Glutamatergic neuron (in vitro differentiated cells): ENCODE data around the gene GALNS. TPM values are rescaled to one million over a fixed set of nuclear protein-coding genes. Genes with fewer than 3 reads are reported as not detected.

ENCODE experiments used
- DNase-seq: peaks from one replicate; pipeline ENCODE4 v3.0.0; 2022
- H3K27ac Mint-ChIP-seq: one replicate; pipeline ENCODE4 v1.8.0; 2020; ENCODE audit warnings: mild to moderate bottlenecking, mixed read lengths, inconsistent platforms; ENCODE audit not compliant: unreplicated experiment
- H3K27me3 Mint-ChIP-seq: one replicate; pipeline ENCODE4 v1.8.0; 2020; ENCODE audit warnings: mild to moderate bottlenecking, moderate library complexity, mixed read lengths, inconsistent platforms; ENCODE audit not compliant: unreplicated experiment
- H3K36me3 Mint-ChIP-seq: one replicate; pipeline ENCODE4 v1.8.0; 2020; ENCODE audit warnings: mild to moderate bottlenecking, mixed read lengths, inconsistent platforms; ENCODE audit not compliant: unreplicated experiment
- H3K4me1 Mint-ChIP-seq: one replicate; pipeline ENCODE4 v1.8.0; 2020; ENCODE audit warnings: mild to moderate bottlenecking, low read depth, mixed read lengths, inconsistent platforms; ENCODE audit not compliant: unreplicated experiment
- H3K4me3 Mint-ChIP-seq: one replicate; pipeline ENCODE4 v1.8.0; 2020; ENCODE audit warnings: mild to moderate bottlenecking, mixed read lengths, inconsistent platforms; ENCODE audit not compliant: unreplicated experiment
- H3K9me3 Mint-ChIP-seq: one replicate; pipeline ENCODE4 v1.8.0; 2020; ENCODE audit warnings: mild to moderate bottlenecking, moderate library complexity, mixed read lengths, inconsistent platforms; ENCODE audit not compliant: unreplicated experiment
- total RNA-seq: library from RNA; stranded (reverse); fragmentation: NEBNext Ultra II Directional; extraction: Animal tissue kit (Norgen Biotek cat#: 25700); gene quantifications from one replicate; pipeline ENCODE4 v1.2.1, GENCODE V29; 2021; ENCODE audit not compliant: unreplicated experiment
- TF ChIP-seq, protein P1 (sequence below): fragments of 200-600 bp; sonication (generic); IDR thresholded peaks from one replicate; pipeline ENCODE4 v1.5.0; 2021; ENCODE audit not compliant: partially characterized antibody, unreplicated experiment

GALNS gene
- total RNA-seq, 1 donor from 2014 or later, result 31.7 TPM

- Mint-ChIP-seq H3K4me1 (no peaks in the 10 kb centered on the region), H3K27ac (no peak overlapping the region), H3K4me3 (no peak overlapping the region), H3K27me3 (peaks cover 2% of the 10 kb centered on the region), H3K9me3 (peaks cover 1% of the 10 kb centered on the region), H3K36me3 (no peaks in the 10 kb centered on the region)
- no peak for DNase-seq
- TF ChIP-seq, protein P1, sequence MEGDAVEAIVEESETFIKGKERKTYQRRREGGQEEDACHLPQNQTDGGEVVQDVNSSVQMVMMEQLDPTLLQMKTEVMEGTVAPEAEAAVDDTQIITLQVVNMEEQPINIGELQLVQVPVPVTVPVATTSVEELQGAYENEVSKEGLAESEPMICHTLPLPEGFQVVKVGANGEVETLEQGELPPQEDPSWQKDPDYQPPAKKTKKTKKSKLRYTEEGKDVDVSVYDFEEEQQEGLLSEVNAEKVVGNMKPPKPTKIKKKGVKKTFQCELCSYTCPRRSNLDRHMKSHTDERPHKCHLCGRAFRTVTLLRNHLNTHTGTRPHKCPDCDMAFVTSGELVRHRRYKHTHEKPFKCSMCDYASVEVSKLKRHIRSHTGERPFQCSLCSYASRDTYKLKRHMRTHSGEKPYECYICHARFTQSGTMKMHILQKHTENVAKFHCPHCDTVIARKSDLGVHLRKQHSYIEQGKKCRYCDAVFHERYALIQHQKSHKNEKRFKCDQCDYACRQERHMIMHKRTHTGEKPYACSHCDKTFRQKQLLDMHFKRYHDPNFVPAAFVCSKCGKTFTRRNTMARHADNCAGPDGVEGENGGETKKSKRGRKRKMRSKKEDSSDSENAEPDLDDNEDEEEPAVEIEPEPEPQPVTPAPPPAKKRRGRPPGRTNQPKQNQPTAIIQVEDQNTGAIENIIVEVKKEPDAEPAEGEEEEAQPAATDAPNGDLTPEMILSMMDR, result no peak
These were observed 21.4 kb downstream of the GALNS start for GRCh38 chr16:88835383-88835782.

- H3K9me3 Mint-ChIP-seq, result peaks cover 1% of the 10 kb centered on the region
These were observed 22.1 kb downstream of the GALNS start for GRCh38 chr16:88834670-88835069.

DNA sequence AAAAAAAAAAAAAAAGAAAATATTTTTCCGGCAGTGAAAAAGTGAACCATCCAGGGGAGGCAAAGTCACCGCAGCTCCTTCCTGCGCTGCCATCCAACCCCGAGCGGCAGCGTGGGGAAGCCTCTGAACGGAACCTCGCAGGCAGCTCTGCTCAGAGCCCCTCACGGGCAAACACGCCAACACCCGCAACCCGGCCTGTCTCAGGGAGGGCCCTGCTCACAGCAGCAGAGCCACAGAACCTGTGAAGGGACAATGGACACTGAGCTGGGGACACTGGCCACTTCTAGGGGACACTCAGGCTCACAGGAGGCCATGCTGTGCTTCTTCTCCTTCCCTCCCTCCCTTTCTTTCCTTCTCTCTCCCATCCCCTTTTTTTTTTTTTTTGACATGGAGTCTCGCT lies 23.7 kb downstream of the GALNS start:
- Mint-ChIP-seq H3K9me3 (peaks cover 1% of the 10 kb centered on the region), H3K27ac (no peak overlapping the region), H3K4me1 (no peaks in the 10 kb centered on the region), H3K27me3 (peaks cover 2% of the 10 kb centered on the region), H3K36me3 (no peaks in the 10 kb centered on the region), H3K4me3 (no peak overlapping the region)
- DNase-seq, result no peak
- TF ChIP-seq, protein P1, result no peak

More at GRCh38 chr16:88834670-88835069, 22.1 kb downstream of the GALNS start:
- H3K27me3 Mint-ChIP-seq, result peaks cover 2% of the 10 kb centered on the region
- TF ChIP-seq, protein P1, result no peak
- H3K4me1 Mint-ChIP-seq, result no peaks in the 10 kb centered on the region
- no peaks in the 10 kb centered on the region for H3K36me3 Mint-ChIP-seq
- no peak for DNase-seq
- H3K27ac Mint-ChIP-seq, result no peak overlapping the region
- no peak overlapping the region for H3K4me3 Mint-ChIP-seq

DNA sequence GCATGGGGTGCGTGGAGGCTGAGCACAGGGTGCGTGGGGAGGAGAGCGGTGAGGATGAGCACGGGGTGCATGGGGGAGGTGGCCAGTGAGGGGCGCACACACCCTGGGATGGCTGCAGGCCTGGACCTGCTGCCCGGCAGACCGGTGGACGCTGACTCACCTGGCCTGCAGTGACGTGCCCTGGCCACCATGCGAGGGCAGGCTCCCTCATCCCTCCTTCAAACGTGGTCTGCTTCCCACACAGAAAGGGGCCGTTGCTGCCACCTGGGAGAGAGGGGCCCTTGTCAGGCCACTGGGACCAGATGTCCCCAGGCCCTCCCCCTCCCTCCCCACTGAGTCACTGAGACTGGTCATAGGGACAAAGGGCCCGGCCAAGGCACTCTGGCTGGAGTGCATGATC lies 24.9 kb downstream of the GALNS start:
- no peak for DNase-seq
- no peaks in the 10 kb centered on the region for H3K4me1 Mint-ChIP-seq
- TF ChIP-seq, protein P1, result no peak
- H3K27ac Mint-ChIP-seq, result no peak overlapping the region
- H3K27me3 Mint-ChIP-seq, result peaks cover 2% of the 10 kb centered on the region
- H3K36me3 Mint-ChIP-seq, result no peaks in the 10 kb centered on the region
- no peak overlapping the region for H3K4me3 Mint-ChIP-seq
- H3K9me3 Mint-ChIP-seq, result peaks cover 1% of the 10 kb centered on the region

DNA sequence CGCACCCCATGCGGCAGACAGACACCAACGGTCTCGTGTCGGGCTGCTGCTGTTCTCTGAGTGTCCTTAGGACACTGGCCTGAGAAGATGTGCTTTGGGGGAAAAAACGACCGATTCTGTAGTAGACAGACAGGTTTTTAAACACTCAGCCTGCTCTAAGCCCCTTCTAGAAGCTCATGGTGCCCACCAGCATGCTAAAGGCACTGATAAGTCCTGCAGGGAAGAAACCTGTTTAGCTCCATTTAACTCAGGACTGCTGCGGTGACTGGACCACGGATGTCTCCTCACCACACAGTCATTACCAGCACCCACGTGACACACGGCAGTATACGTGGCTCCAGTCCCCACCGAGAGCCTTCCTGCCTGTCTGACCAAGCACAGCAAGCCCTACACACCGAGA lies 26.0 kb downstream of the GALNS start:
- Mint-ChIP-seq H3K27ac (no peak overlapping the region), H3K36me3 (no peaks in the 10 kb centered on the region), H3K4me1 (no peaks in the 10 kb centered on the region), H3K27me3 (peaks cover 2% of the 10 kb centered on the region), H3K9me3 (peaks cover 2% of the 10 kb centered on the region), H3K4me3 (no peak overlapping the region)
- DNase-seq, result no peak
- TF ChIP-seq, protein P1, result no peak
